PFSK-1 (cell line): ENCODE results near the gene IQGAP2.

ENCODE experiments used
- FOXP2 ChIP-seq: optimal IDR thresholded peaks from 2 replicates; pipeline ENCODE3; 2011; ENCODE audit warnings: borderline replicate concordance, control low read depth, inconsistent platforms; ENCODE audit not compliant: insufficient read depth; ENCODE audit errors: extremely low read length, extremely low read depth
- POLR2AphosphoS5 ChIP-seq: IDR thresholded peaks from 2 replicates; pipeline ENCODE4 v1.6.1; 2012; ENCODE audit warnings: low read depth, mild to moderate bottlenecking, control low read depth, low read length, moderate library complexity
- REST ChIP-seq, 2 experiments: IDR thresholded peaks; 2 replicates each; pipeline versions ENCODE4 v1.6.1 to v1.8.0; 2011 to 2012; ENCODE audit warnings: low read depth in 2 of 2, low read length in 2 of 2, control low read depth in 1 of 2, inconsistent platforms in 1 of 2, mild to moderate bottlenecking in 1 of 2, moderate library complexity in 1 of 2; ENCODE audit not compliant: insufficient read depth in 1 of 2
- SIN3A ChIP-seq: IDR thresholded peaks from 2 replicates; pipeline ENCODE4 v1.6.1; 2012; ENCODE audit warnings: mild to moderate bottlenecking, low read length, moderate library complexity, borderline replicate concordance; ENCODE audit not compliant: insufficient read depth
- TAF1 ChIP-seq: IDR thresholded peaks from 2 replicates; pipeline ENCODE4 v1.6.1; 2012; ENCODE audit warnings: low read length, control low read depth, borderline replicate concordance; ENCODE audit not compliant: insufficient read depth

IQGAP2 gene

GRCh38 chr5:76693141-76693540 lies 290.1 kb downstream of the IQGAP2 start:
- TF ChIP-seq POLR2AphosphoS5 (no peak), TAF1 (no peak), SIN3A (no peak), FOXP2 (no peak), REST (IDR thresholded peaks at IDR 0.05; ENCODE audit: insufficient read depth in 1 of 2, low read depth in 2 of 2, low read length in 2 of 2) (no peak)

- no peak for TF ChIP-seq REST (IDR thresholded peaks at IDR 0.05; ENCODE audit: insufficient read depth in 1 of 2, low read depth in 2 of 2, low read length in 2 of 2)
- no peak for TF ChIP-seq POLR2AphosphoS5
- TF ChIP-seq TAF1 = no peak
- no peak for TF ChIP-seq FOXP2
- no peak for TF ChIP-seq SIN3A
Observed at GRCh38 chr5:76694317-76694716, 291.2 kb downstream of the IQGAP2 start.

GRCh38 chr5:76695346-76695745 lies 292.3 kb downstream of the IQGAP2 start:
- TF ChIP-seq FOXP2 (no peak), POLR2AphosphoS5 (no peak), REST (IDR thresholded peaks at IDR 0.05; ENCODE audit: insufficient read depth in 1 of 2, low read depth in 2 of 2, low read length in 2 of 2) (no peak), SIN3A (no peak), TAF1 (no peak)

GRCh38 chr5:76696251-76696650 lies 293.2 kb downstream of the IQGAP2 start:
- TF ChIP-seq REST (IDR thresholded peaks at IDR 0.05; ENCODE audit: insufficient read depth in 1 of 2, low read depth in 2 of 2, low read length in 2 of 2) = no peak
- TF ChIP-seq SIN3A = no peak
- no peak for TF ChIP-seq FOXP2
- TF ChIP-seq POLR2AphosphoS5 = no peak
- TF ChIP-seq TAF1 = no peak

- TF ChIP-seq POLR2AphosphoS5 (no peak), TAF1 (no peak), REST (IDR thresholded peaks at IDR 0.05; ENCODE audit: insufficient read depth in 1 of 2, low read depth in 2 of 2, low read length in 2 of 2) (no peak), FOXP2 (no peak), SIN3A (no peak)
Observed at GRCh38 chr5:76697670-76698069, 294.6 kb downstream of the IQGAP2 start.
